ENCODE measurements around the gene TMEM140. TPM values are rescaled to one million over a fixed set of nuclear protein-coding genes. Genes with fewer than 3 reads are reported as not detected.

Gene TMEM140
- total RNA-seq, 2 donors from 2014 or later = 10.2 to 17.4 TPM

DNA sequence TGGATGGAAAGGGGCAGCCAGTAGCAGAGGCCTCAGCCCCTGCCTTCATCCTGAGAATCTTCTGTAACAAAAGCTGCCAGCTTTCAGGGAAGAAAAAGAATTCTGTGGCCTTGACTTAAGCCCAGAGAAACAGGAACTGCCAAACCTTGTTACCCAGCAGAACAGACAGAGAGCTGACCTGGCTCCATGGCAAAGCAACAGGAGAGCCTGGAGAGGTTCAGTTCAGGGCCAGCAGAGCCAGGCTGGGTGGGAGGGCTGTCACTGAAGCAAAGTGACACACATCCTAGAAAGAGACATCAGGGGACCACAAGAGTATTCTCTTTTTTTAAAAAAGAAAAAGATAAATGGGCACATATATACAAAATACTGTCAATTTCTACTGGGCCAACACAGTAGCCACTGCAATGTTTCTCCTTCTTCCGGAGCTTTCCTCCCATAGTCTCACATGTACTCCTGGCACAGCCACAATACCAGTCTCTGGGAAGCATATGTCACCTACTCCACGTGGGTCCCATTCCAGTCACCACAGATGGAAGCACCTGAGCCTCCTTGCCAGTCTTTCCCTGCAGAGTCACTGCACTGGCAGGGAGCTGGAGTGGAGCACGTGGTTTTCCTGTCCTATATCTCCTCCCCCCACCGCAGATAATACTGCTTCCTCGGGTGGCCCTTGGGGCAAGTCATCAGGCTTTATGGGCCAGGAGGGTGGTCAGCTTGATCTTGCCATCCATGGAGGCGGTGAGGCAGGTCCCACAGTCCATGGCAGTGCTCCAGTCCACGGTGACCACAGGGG, 37.8 kb downstream of the TMEM140 start:
- Mint-ChIP-seq H3K9me3 (peaks cover 7% of the 10 kb centered on the region), H3K4me3 (no peak overlapping the region), H3K36me3 (peaks cover 33% of the 10 kb centered on the region), H3K4me1 (ENCODE audit: low read depth in 2 of 2) (peaks cover 0 to 4% of the 10 kb centered on the region in 2 donors), H3K27ac (no peak overlapping the region), H3K27me3 (no peaks in the 10 kb centered on the region)
- DNase-seq (ENCODE audit: low spot score) = no peak
- no peak for ATAC-seq

DNA sequence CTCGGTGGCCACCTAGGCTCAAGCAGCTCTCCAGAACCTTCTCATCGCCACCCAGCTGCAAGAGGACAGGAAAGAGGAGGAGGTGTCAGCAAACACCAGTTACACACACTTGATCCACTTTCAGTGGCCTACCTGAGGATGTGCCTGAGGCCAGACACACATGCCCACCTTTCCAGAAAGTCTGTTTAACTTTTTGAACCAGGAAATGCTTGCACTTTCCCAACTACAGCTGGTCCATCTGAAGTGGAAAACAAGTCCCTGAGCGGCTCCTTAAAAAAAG, 38.3 kb downstream of the TMEM140 start:
- H3K36me3 Mint-ChIP-seq = peaks cover 32% of the 10 kb centered on the region
- no peaks in the 10 kb centered on the region for H3K27me3 Mint-ChIP-seq
- H3K4me3 Mint-ChIP-seq = no peak overlapping the region
- no peak overlapping the region for H3K27ac Mint-ChIP-seq
- no peak for DNase-seq (ENCODE audit: low spot score)
- peaks cover 5% of the 10 kb centered on the region for H3K9me3 Mint-ChIP-seq
- peaks cover 0 to 4% of the 10 kb centered on the region in 2 donors for H3K4me1 Mint-ChIP-seq (ENCODE audit: low read depth in 2 of 2)
- no peak for ATAC-seq

DNA sequence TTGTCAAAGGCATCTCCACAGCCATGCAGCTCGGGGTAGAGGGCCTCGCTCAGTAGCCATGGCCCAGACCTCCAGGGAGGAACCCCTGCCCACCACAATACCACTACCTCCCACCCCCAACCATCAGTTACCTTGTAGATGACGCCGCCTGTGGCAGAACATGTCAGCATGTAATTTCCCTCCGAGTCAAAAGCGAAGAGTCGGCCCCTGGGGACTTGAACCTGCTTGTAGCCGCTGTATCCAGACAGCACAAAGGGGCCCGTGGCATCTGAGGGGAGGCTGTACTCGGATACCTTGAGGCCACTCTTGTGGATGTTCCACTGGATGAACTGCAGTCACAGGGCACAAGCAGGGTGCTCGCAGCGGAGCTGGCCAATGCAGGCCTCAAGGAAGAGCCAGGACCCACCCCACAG, 39.0 kb downstream of the TMEM140 start:
- DNase-seq (ENCODE audit: low spot score) = no peak
- peaks cover under 1% of the 10 kb centered on the region for H3K9me3 Mint-ChIP-seq
- ATAC-seq = peak in 1 of 2 donors; percentile 48
- H3K4me1 Mint-ChIP-seq (ENCODE audit: low read depth in 2 of 2) = peaks cover 0 to 4% of the 10 kb centered on the region in 2 donors
- no peak overlapping the region for H3K27ac Mint-ChIP-seq
- peaks cover 25% of the 10 kb centered on the region for H3K36me3 Mint-ChIP-seq
- H3K4me3 Mint-ChIP-seq = no peak overlapping the region
- no peaks in the 10 kb centered on the region for H3K27me3 Mint-ChIP-seq

DNA sequence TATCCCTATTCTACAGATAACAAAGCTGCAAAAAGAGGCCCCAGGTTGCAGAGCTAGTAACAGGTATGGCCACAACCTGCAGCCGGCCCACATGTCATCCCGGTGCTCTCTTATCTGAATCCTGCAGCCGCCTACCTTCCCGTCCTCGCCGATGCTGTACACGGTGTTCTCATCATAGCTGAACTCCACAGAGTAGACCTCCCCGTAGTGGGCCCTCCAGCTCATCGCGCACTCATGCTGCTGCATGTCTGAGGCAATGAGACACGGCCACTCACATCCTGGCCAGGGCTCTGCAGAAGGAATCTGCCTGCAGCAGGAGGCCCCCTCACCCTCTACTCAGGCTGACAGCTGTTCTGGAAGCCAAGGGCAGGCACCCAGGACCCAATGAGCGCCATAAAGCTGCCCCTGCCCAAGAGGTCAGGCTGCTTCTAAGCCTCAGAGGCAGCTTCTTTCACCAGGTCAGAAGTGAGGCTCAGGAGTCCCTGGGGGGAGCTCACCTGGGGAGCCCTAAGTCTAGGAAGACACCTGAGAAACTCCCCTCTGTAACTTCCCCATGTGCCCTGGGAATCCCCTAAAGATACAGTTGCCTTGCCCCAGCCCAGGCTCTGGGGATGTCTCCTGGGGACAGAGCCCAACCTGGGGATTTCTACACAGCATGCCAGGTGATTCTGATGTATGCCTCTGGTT, 40.6 kb downstream of the TMEM140 start:
- peak overlapping the region; percentile 5 to 28 for H3K27ac Mint-ChIP-seq

DNA sequence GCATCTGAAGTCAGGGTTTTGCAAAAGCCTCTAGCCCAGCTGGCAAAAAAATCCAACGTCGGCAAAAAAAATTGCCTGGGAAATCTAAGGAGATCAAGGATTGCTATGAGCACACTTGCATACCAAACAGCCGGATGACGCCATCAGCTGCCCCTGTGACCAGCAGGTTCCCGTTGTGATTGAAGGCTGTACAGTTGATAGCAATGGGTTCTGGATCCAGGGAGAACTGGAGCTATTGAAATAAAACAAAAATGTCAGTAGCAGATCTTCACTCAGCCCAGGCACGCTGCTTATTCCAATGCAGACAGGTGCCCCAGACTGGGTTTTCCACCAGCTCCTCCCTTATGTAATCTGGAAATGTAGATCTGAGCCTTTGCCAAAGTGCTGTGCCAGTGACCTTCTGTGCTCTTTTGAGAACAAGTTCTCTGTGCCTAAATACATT, 41.4 kb downstream of the TMEM140 start:
- H3K4me3 Mint-ChIP-seq = no peak overlapping the region
- no peaks in the 10 kb centered on the region for H3K27me3 Mint-ChIP-seq
- H3K4me1 Mint-ChIP-seq (ENCODE audit: low read depth in 2 of 2) = peaks cover 0 to 4% of the 10 kb centered on the region in 2 donors
- no peak overlapping the region for H3K27ac Mint-ChIP-seq
- no peak for DNase-seq (ENCODE audit: low spot score)
- H3K36me3 Mint-ChIP-seq = peaks cover 13% of the 10 kb centered on the region
- H3K9me3 Mint-ChIP-seq = no peaks in the 10 kb centered on the region
- ATAC-seq = no peak

More for the DNA sequence above, 40.6 kb downstream of the TMEM140 start:
- Mint-ChIP-seq H3K27me3 (no peaks in the 10 kb centered on the region), H3K4me3 (no peak overlapping the region), H3K36me3 (peaks cover 18% of the 10 kb centered on the region), H3K4me1 (ENCODE audit: low read depth in 2 of 2) (peaks cover 0 to 4% of the 10 kb centered on the region in 2 donors), H3K9me3 (no peaks in the 10 kb centered on the region)
- DNase-seq (ENCODE audit: low spot score) (no peak), ATAC-seq (no peak)

DNA sequence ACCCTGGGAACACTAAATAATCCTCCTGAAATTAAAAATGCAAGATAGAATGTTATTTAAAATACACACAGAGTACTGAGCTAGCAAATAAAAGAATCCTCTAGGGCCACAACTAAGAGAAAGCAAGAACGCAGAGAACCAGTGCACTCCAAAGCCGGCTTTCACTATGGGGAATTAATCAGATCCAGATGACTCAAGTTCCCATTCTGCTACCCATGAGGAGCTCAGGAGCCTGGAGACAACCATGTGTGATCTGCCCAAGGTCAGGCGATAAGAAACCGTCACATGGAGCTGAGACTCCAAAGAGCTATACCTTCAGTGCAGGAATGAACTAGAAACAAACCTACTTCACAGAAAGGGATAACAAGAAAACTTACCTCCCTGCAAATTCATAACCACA, 42.1 kb downstream of the TMEM140 start:
- H3K27ac Mint-ChIP-seq = no peak overlapping the region
- H3K36me3 Mint-ChIP-seq = peaks cover 14% of the 10 kb centered on the region
- DNase-seq (ENCODE audit: low spot score) (no peak), ATAC-seq (no peak)
- H3K4me1 Mint-ChIP-seq (ENCODE audit: low read depth in 2 of 2) = peaks cover 0 to 4% of the 10 kb centered on the region in 2 donors
- no peaks in the 10 kb centered on the region for H3K9me3 Mint-ChIP-seq
- no peak overlapping the region for H3K4me3 Mint-ChIP-seq
- H3K27me3 Mint-ChIP-seq = no peaks in the 10 kb centered on the region

DNA sequence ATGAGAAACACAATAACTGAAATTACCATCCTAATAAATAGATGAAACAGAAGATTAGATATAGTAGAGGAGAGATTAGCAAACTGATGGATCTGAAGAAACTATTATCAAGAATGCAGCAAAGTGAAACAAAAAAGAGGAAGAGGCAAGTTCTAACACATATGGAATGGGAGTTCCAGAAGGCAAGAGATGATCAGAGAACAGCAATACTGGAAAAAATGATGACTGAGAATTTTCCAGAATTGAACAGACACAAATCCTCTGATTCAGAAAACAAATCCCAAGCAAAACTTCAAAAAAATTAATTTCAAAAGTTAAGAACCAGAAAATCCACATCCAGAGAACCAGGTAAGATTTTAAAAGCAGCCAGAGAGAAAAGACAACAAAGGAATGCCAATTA, 42.8 kb downstream of the TMEM140 start:
- H3K27me3 Mint-ChIP-seq = no peaks in the 10 kb centered on the region
- peaks cover 0 to 4% of the 10 kb centered on the region in 2 donors for H3K4me1 Mint-ChIP-seq (ENCODE audit: low read depth in 2 of 2)
- no peak overlapping the region for H3K4me3 Mint-ChIP-seq
- no peaks in the 10 kb centered on the region for H3K9me3 Mint-ChIP-seq
- DNase-seq (ENCODE audit: low spot score) (no peak), ATAC-seq (no peak)
- no peak overlapping the region for H3K27ac Mint-ChIP-seq
- H3K36me3 Mint-ChIP-seq = peaks cover 17% of the 10 kb centered on the region

DNA sequence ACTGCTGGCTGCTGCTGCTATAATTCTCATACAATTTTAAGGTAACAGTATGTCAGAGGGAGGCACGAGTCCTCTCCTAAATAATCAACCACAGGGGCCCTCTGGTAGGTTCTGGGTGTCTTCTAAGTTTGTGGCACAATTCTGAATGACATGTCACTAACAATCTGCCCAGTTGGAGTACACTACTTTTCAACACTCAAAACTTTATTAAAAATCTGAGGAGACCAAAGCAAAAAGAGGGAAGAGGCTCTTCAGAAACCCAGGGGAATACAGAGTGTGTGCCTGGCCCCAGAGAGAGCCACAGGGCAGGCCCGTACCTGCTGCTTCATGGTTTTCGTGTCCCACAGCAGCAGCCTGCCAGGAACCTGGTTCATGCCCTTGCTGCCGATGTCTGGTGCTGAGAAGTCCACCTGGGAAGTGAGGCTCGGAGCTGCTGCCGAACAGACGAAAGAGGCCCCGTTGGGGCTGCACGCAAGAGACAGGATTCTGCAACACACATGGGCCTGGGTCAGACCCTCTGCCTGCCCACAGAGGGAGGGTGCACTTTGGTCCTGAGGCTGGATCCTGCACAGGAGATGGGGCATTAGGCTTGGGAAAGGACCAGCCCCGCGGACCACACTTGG, 45.2 kb downstream of the TMEM140 start:
- Mint-ChIP-seq H3K9me3 (no peaks in the 10 kb centered on the region), H3K36me3 (peaks cover 17% of the 10 kb centered on the region), H3K27ac (peak overlapping the region in 1 of 2 donors; percentile 22), H3K27me3 (no peaks in the 10 kb centered on the region), H3K4me1 (ENCODE audit: low read depth in 2 of 2) (no peaks in the 10 kb centered on the region), H3K4me3 (no peak overlapping the region)
- DNase-seq (ENCODE audit: low spot score) (no peak), ATAC-seq (peak in 1 of 2 donors; percentile 26)

DNA sequence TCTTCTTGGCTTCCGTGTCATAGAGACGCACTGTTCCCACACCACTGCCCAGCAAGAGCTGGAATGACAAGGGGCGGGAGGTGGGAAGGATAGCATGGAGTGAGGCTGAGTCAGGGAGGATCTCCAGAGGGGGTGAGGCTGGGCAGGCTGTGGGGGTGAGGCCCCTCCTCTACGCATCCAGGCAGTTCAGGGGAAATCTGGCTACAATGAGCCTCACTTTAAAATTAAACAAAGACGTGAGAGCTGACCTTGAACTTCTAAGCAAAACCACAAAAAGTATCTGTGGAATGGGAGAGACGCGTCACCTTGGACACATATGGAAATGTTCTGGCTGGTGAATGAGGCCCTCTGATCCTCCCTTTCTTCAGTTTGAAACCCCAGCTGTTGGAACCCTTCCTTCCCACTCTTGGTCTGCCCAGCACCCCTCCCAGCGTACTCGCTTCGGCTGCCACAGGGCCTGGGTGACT, 45.8 kb downstream of the TMEM140 start:
- H3K4me1 Mint-ChIP-seq (ENCODE audit: low read depth in 2 of 2) = no peaks in the 10 kb centered on the region
- peak in 1 of 2 donors; percentile 14 for ATAC-seq

DNA sequence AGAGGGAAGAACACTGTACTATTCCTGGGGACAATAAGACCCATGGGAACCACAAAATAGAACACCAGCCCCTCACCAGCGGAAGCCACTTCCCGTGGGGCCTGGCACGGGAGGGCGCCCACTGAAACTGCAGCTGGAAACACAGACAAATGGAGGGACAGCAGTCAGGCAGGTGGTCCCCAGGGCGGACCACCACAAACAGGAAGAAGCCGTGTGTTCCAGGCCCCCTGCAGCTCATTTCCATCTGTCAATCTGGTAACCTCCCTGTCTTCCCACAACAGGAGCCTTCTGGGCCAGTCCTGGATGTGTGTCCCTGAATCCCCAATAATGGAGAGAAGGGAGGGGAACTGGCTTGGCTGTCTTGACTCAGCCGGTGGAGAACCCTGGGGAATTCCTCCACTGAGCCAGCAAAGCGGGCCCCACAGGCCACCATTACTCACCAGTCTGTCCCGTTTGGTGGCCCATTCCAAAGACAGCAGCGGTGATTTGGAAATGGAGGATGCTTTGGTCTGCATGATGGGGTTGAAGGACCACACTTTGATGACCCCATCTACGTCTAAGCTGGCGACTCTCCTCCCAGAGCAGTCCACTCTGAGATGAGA, 46.7 kb downstream of the TMEM140 start:
- H3K9me3 Mint-ChIP-seq = no peaks in the 10 kb centered on the region
- H3K27me3 Mint-ChIP-seq = no peaks in the 10 kb centered on the region
- no peak overlapping the region for H3K4me3 Mint-ChIP-seq
- H3K36me3 Mint-ChIP-seq = peaks cover 17% of the 10 kb centered on the region
- no peak for DNase-seq (ENCODE audit: low spot score)
- no peaks in the 10 kb centered on the region for H3K4me1 Mint-ChIP-seq (ENCODE audit: low read depth in 2 of 2)
- ATAC-seq = no peak
- no peak overlapping the region for H3K27ac Mint-ChIP-seq

More for the DNA sequence above, 45.8 kb downstream of the TMEM140 start:
- Mint-ChIP-seq H3K27me3 (no peaks in the 10 kb centered on the region), H3K36me3 (peaks cover 17% of the 10 kb centered on the region), H3K27ac (no peak overlapping the region), H3K9me3 (no peaks in the 10 kb centered on the region), H3K4me3 (no peak overlapping the region)
- no peak for DNase-seq (ENCODE audit: low spot score)

DNA sequence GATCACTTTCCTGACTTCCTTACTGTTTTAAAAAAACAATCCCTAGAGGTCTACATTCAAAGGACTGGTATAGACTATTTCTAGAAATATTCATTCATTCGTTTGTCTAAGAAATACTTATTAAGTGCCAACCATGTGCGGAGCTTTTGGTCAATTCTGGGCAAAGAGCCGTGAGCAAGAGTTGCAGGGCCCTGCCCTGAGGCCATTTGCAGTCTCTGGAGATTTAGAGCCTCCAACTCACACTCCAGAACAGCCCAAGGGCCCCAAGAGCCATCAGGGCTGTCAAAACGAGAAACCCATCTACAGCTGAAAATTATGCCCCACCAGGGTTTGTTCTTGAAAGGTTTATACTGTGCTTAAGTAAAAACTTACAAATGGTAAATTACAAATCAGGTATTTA, 47.3 kb downstream of the TMEM140 start:
- Mint-ChIP-seq H3K4me3 (no peak overlapping the region), H3K4me1 (ENCODE audit: low read depth in 2 of 2) (no peaks in the 10 kb centered on the region), H3K36me3 (peaks cover 17% of the 10 kb centered on the region), H3K27ac (no peak overlapping the region), H3K9me3 (no peaks in the 10 kb centered on the region), H3K27me3 (no peaks in the 10 kb centered on the region)
- ATAC-seq (no peak), DNase-seq (ENCODE audit: low spot score) (no peak)

DNA sequence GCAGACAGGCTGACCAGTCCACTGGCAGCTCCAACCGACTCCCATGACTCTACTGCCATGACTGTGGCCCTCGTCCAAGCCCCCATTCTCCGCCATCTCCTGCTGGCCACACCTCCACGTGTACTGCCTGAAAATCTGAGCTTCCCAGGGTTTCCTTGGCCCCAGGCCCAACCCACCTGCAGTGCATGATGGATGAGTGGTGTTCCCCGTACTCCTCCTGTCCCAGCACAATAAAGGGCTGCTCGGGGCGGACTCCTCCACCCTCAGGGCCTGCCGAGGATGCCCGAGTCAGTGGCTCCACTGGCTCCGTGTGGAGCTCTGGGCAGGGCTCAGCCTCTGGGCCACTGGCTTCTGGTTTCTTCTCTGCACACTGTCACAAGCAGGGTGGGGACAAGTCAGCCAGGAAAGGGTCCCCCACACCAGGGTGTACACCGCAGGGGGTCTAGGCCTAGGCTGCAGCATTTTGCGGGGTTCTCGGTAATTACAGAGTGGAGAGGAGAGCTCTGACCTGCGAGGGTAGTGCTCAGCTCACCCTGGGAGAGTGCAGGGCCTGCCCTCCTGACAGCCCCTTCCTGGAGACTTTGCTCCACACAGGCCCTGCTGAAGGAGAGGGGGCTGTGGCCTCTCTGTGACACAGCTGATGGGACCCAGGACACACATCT, 48.2 kb downstream of the TMEM140 start:
- H3K9me3 Mint-ChIP-seq = no peaks in the 10 kb centered on the region
- no peaks in the 10 kb centered on the region for H3K4me1 Mint-ChIP-seq (ENCODE audit: low read depth in 2 of 2)
- H3K27ac Mint-ChIP-seq = no peak overlapping the region
- DNase-seq (ENCODE audit: low spot score) (no peak), ATAC-seq (peak in 1 of 2 donors; percentile 36)
- no peaks in the 10 kb centered on the region for H3K27me3 Mint-ChIP-seq
- no peak overlapping the region for H3K4me3 Mint-ChIP-seq
- H3K36me3 Mint-ChIP-seq = peaks cover 10% of the 10 kb centered on the region

DNA sequence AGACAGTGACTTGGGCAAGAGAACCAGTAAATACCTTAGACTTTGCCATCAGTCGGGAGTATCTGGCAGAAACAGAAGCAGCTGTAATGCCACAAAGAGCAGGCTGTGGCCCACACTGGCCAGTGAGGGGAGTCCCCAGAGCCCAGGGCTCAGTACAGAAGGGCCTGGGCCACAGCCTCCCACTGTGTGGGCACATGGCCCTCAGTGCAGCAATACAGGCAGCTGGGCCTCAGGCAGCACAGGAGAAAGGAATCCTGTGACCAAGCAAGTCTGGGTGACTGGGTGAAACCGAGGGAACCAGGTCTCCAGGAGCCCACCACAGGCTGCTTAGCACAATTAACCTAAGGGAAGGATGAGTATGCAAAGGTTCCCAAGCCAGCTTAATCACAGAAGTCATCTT, 49.5 kb downstream of the TMEM140 start:
- DNase-seq (ENCODE audit: low spot score) (no peak), ATAC-seq (no peak)
- Mint-ChIP-seq H3K9me3 (no peaks in the 10 kb centered on the region), H3K27ac (no peak overlapping the region), H3K36me3 (peaks cover 17% of the 10 kb centered on the region), H3K4me1 (ENCODE audit: low read depth in 2 of 2) (peaks cover 0 to 1% of the 10 kb centered on the region in 2 donors), H3K4me3 (no peak overlapping the region), H3K27me3 (no peaks in the 10 kb centered on the region)

All from natural killer cell treated with Interleukin-12 subunit alpha and Interleukin-12 subunit beta and Interleukin-15 and Interleukin-18, amount 100 ng/mL, for 72 hours (primary cell).